ENCODE results near the gene SLC4A7.
"Not testable (repeated sequence)": the region's sequence is repeated elsewhere in the genome, so short reads cannot be mapped to it uniquely, and the experiment has no call there.

Gene SLC4A7

GRCh38 chr3:27426926-27427325, 57.3 kb downstream of the SLC4A7 start:
- DNase-seq, result no peak

GRCh38 chr3:27425896-27426565, 58.2 kb downstream of the SLC4A7 start:
- no peak for DNase-seq

DNA sequence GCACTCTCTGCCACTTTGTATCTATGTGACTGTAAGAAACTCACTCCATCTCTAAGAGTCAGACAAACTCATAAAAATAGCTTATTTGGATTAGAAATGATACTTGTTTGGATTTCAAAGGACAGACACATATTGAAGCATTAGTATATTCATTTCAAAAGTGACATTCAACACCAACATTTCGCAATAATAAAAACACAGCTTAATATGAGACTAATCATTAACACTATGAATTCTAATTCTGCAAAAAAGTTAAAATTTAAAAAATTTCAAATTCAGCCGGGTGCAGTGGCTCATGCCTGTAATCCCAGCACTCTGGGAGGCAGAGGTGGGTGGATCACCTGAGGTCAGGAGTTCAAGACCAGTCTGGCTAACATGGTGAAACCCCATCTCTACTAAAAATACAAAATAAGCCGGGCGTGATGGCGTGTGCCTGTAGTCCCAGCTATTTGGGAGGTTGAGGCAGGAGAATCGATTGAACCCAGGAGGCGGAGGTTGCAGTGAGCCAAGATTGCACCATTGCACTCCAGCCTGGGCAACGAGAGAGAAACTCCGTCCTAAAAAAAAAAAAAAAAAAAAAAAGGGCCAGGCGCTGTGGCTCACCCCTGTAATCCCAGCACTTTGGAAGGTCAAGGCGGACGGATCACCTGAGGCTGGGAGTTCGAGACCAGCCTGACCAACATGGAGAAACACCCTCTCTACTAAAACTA, 59.2 kb downstream of the SLC4A7 start:
- not testable (repeated sequence) for DNase-seq

DNA sequence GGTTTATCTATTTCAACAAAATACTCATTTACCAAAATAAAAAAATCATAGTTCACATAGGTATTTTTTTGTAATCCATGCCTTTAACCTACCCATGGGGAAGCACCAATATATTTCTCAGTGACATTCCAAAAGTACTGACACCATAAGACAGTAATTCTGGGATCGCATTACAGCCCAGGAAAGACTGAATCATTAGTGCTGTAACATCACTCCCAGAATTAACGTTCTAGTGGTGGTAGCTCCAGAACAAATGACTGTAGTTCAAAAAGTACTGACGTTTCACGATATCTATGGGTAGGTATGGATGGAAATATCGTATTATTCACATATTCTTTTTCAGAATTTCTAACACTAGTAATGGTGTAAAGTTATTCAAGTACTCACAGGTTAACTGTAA, 60.7 kb downstream of the SLC4A7 start:
- DNase-seq, result no peak

DNA sequence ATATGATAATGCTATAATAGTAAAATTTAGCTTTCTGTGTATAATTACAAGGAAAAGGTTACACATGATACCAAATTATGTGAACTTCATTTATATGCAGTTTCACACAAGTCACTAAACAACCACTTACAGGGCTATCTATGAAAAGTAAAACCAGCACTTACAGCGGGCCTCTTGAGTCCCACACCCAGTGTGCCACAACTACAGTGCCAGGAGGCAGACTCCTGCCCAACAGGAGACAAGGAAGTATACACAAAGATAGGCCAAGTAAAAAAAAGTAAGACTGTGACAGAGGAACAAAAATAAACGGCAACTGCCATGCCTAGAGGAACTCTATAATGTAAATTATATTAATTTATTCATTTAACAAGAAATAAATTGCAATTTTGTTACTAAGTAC, 61.6 kb downstream of the SLC4A7 start:
- no peak for DNase-seq

- DNase-seq, result no peak
Measured at GRCh38 chr3:27415202-27415601, 69.0 kb downstream of the SLC4A7 start.

GRCh38 chr3:27392950-27393679, 91.1 kb downstream of the SLC4A7 start:
- no peak for DNase-seq

- DNase-seq, result not testable (repeated sequence)
Measured at GRCh38 chr3:27392414-27392813, 91.8 kb downstream of the SLC4A7 start.

GRCh38 chr3:27391796-27392195, 92.4 kb downstream of the SLC4A7 start:
- DNase-seq, result no peak

- DNase-seq, result no peak
Measured at GRCh38 chr3:27387625-27388024, 96.6 kb downstream of the SLC4A7 start.

GRCh38 chr3:27385504-27385903, 98.7 kb downstream of the SLC4A7 start:
- DNase-seq, result no peak

DNA sequence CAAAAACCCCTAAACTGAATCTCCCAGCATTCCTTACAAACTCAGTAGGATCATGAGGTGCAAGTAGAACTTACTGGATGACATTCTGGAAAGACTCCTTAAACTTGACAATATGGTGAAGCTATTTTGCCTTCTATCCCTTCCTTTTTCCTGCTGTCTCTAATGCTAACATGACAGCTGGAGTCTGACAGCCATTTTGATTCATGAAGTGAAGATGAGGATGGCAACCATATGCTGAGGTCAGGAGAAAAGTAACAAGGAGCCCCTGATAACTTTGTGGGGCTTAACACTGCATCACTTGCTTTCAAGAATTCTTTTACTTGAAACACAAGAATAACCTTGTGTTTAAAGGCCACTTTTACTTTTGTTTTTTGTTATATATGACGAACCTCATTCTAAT, 100.0 kb downstream of the SLC4A7 start:
- no peak for DNase-seq

DNA sequence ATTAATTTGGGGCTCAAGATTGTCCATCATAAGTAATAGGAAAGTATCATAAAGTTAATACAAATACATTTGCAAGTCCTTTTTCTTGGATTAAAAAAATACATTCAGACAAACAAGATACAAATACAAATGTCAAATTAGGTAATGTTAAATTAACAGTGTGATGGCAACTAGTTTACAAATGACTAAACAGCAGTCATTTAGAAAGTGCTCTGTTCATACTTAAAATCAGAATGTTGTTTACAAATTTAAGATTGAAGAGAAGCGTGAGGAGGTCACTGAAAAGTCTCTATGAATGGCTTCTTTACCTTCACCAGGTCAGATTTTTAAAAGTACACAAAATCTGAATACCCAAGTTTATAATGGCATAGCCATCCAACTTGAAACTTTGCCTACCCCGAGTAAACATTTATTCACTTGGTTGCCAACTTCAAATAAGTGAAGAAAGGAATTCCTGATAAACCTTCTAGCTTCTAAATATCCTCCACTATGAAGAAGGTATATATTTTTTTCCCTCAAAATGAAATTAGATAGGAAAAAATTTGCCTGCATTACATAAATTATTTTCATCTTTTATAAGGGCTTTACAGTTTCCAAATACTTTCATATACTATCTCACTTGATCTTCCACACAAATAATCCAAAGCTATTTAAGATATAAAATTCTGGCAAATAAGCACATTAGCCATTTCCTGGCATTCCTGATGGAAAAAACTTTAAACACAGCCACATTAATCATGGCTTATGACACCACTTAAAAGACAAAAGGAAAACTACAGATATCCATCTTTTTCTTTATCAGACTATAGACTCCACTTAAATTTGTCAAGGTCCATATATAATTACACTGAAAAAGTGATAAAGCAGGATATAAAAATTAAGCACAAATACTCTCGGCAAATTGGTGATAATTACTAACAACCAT, 103.5 kb downstream of the SLC4A7 start:
- DNase-seq, result no peak

- DNase-seq, result no peak
Measured at GRCh38 chr3:27378331-27378730, 105.9 kb downstream of the SLC4A7 start.

GRCh38 chr3:27376109-27376772, 107.9 kb downstream of the SLC4A7 start:
- DNase-seq, result no peak

- DNase-seq, result peak; percentile 87
Measured at GRCh38 chr3:27368831-27369607, 115.2 kb downstream of the SLC4A7 start, which contains the start of gene NEK10. NEK10 (minus strand) TSS chr3:27369383; CDS start chr3:27352882, 16,501 bp downstream.

DNA sequence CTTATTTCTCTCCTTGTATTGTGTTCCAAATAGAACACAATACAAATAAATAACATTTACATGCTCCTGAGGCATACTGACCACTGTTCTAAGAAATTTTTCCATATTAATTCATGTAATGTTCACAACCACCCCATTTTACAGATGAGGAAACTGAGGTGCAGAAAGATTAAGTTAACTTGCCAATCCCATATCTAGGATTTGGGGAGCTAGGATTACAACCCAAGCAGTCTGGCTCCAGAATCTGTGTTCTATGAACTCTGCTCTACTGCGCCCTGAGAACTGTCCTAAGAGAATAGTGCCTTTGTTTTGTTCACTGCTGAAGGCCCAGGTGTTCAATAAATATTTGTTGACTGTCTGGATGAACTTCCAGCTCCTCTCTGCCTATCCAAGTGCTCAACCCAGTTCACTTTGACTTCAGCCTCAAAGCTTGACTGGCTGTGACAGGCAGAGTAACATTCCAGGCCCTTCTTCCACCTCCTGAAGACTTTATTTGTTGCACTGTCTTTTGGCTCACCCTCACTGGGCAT, 118.1 kb downstream of the SLC4A7 start:
- DNase-seq, result no peak

DNA sequence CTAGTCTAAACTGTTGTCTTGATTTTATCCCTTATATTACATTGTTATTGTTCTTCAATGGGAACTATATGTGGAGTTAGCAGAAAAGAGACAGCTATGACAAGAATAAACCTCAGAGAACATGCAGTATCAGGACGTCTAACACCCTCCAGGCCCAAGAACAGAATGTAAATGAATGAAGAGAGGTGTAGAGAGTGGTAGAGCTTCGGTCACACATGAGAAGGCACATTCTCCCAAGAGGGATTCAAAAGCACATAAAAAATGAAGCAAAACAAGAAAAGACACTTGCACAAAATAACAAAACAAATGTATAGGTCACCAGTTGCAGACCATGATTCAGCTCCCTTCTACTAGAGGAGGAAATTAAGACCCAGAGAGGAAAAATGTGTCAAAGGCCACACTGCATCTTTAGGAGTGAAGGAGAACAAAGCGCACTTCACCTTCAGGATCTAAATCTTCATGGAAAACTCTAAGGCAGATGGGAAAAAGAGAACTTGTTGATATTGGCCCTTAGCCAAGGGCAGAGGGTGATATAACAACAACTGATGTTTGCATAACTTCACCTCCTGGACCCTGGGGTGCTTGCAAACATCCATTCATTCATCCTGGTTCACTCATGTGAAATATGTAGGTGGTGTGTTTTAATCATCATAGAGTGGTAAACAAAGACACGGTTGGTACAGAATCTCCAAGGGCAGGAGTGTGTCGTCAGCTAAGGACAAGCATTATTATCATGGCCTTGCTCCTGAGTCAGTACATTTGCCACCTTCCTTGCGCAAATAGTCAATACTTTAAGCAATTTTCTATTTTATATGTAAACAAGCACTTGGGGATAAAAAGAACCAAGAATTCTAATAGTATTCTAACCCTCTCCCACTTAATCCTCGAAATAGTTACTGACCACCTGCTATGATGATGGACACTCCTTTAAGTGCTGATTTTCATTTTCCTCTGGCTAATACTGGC, 123.8 kb downstream of the SLC4A7 start:
- DNase-seq, result no peak

DNA sequence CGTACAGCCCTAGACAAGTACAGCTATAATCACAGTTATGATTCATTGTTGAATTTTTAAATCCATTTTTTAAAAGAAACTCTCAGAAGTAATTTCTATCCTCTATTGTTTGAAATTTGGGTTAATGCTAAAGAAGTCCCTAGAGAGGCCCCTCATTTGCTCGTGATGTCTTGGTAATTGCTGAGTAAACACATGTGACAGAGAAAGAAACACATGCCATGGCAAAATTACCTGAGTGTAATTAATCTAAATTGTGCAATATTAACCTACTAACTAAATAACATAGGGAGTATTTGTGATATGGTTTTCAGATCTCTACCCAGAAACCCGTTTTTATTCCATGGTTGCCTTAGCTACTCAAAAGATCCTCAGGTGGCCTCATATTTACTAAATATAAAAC, 125.8 kb downstream of the SLC4A7 start:
- no peak for DNase-seq

Measured in activated effector memory CD4-positive, alpha-beta T cell treated with Interleukin-2 at 50 U/mL for 16 hours (primary cell).